GM18505 (cell line): ENCODE measurements around the gene CENPF.
"Not testable (repeated sequence)": the region's sequence is repeated elsewhere in the genome, so short reads cannot be mapped to it uniquely, and the experiment has no call there.

Experiments
- ATAC-seq: cut with Tn5 transposase; IDR thresholded peaks from one replicate; pipeline ENCODE4 v1.9.1; 2021; ENCODE audit not compliant: unreplicated experiment
- POLR2A ChIP-seq: IDR thresholded peaks from 4 replicates; pipeline ENCODE4 v1.6.1; 2011; ENCODE audit warnings: borderline replicate concordance; ENCODE audit not compliant: insufficient read depth, insufficient read length; ENCODE audit errors: extremely low read depth

CENPF gene

GRCh38 chr1:214664651-214665433, 61.8 kb downstream of the CENPF start:
- TF ChIP-seq POLR2A, result no peak
- ATAC-seq, result no peak

GRCh38 chr1:214665606-214666110, 62.7 kb downstream of the CENPF start:
- no peak for ATAC-seq
- TF ChIP-seq POLR2A, result no peak

GRCh38 chr1:214666674-214667073, 63.7 kb downstream of the CENPF start:
- no peak for TF ChIP-seq POLR2A
- ATAC-seq, result no peak

GRCh38 chr1:214670098-214670497, 67.1 kb downstream of the CENPF start:
- TF ChIP-seq POLR2A, result no peak
- no peak for ATAC-seq

GRCh38 chr1:214673029-214673428, 70.0 kb downstream of the CENPF start:
- not testable (repeated sequence) for ATAC-seq

- ATAC-seq, result no peak
- TF ChIP-seq POLR2A, result no peak
These were observed 70.6 kb downstream of the CENPF start for GRCh38 chr1:214673576-214673975.

- ATAC-seq, result not testable (repeated sequence)
These were observed 72.5 kb downstream of the CENPF start for GRCh38 chr1:214675524-214675923.

GRCh38 chr1:214676747-214677146, 73.8 kb downstream of the CENPF start:
- no peak for TF ChIP-seq POLR2A
- no peak for ATAC-seq

- no peak for TF ChIP-seq POLR2A
- ATAC-seq, result no peak
These were observed 75.0 kb downstream of the CENPF start for GRCh38 chr1:214677945-214678344.

GRCh38 chr1:214678386-214678785, 75.4 kb downstream of the CENPF start:
- no peak for ATAC-seq
- TF ChIP-seq POLR2A, result no peak

- ATAC-seq, result no peak
- no peak for TF ChIP-seq POLR2A
These were observed 80.6 kb downstream of the CENPF start for GRCh38 chr1:214683621-214684020.

- TF ChIP-seq POLR2A, result no peak
- no peak for ATAC-seq
These were observed 82.9 kb downstream of the CENPF start for GRCh38 chr1:214685906-214686305.

- TF ChIP-seq POLR2A, result no peak
- ATAC-seq, result no peak
These were observed 83.5 kb downstream of the CENPF start for GRCh38 chr1:214686497-214686896.

- ATAC-seq, result no peak
- TF ChIP-seq POLR2A, result no peak
These were observed 85.9 kb downstream of the CENPF start for GRCh38 chr1:214688891-214689290.

GRCh38 chr1:214694769-214695168, 91.8 kb downstream of the CENPF start:
- ATAC-seq, result no peak
- no peak for TF ChIP-seq POLR2A
